GM18526 (cell line): ENCODE measurements around the gene SLC31A1.

Source experiments
- POLR2A ChIP-seq: IDR thresholded peaks from 3 replicates; pipeline ENCODE4 v1.6.1; 2011; ENCODE audit not compliant: insufficient read length; ENCODE audit errors: extremely low read depth

The SLC31A1 gene

GRCh38 chr9:113275157-113276131 is 54.1 kb downstream of the SLC31A1 start, which contains the start of the genes CDC26 and PRPF4:
TSS of gene CDC26 (minus strand) at chr9:113275572. CDS start at chr9:113272507, 3,065 bp downstream.
TSS of gene PRPF4 (plus strand) at chr9:113275658. CDS start at chr9:113275744, 86 bp downstream.
- peak; percentile 96 for TF ChIP-seq POLR2A

- no peak for TF ChIP-seq POLR2A
Observed at GRCh38 chr9:113278840-113279239, 57.5 kb downstream of the SLC31A1 start.

GRCh38 chr9:113281356-113281755 is 60.0 kb downstream of the SLC31A1 start:
- no peak for TF ChIP-seq POLR2A

DNA sequence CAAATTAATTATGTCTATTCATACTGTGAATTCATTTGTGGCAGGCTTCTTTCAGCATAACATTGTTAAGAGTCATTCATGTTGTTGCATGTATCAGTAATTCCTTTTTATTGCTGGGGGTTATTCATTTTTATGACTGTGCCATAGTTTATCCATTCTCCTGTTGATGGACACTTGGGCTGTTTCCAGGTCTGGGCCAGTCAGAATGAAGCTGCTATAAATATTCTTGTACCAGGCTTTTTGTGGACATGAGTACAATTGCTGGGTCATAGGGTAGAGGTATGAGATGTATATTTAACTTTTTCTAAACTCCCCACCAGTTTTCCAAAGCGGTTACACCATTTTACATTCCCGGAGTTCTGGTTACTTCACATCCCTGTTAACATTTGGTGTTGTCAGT is 67.7 kb downstream of the SLC31A1 start:
- no peak for TF ChIP-seq POLR2A

- TF ChIP-seq POLR2A: no peak
Observed at GRCh38 chr9:113290052-113290607, 68.8 kb downstream of the SLC31A1 start.

DNA sequence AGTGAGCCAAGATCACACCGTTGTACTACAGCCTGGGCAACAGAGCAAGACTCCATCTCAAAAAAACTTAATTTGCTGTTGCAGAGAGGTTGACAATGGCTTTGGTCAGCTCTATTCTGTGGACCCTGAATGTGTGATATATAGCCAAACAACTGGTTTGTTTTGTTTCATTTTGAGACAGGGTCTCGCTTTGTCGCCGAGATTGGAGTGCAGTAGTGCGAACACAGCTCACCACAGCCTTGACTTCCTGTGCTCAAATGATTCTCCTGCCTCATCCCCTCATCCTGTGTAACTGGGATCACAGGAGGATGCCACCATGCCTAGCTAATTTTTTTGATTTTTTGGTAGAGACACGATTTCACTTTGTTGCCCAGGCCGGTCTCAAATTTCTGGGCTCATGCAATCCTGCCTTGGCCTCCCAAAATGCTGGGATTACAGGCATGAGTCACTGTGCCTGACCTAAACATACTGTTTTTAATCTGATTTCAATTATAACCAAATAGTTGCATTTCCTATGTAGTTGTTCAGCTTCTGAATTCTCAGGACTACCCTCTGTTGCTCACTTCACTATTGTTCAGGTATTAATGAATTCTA is 72.0 kb downstream of the SLC31A1 start:
- TF ChIP-seq POLR2A: no peak

DNA sequence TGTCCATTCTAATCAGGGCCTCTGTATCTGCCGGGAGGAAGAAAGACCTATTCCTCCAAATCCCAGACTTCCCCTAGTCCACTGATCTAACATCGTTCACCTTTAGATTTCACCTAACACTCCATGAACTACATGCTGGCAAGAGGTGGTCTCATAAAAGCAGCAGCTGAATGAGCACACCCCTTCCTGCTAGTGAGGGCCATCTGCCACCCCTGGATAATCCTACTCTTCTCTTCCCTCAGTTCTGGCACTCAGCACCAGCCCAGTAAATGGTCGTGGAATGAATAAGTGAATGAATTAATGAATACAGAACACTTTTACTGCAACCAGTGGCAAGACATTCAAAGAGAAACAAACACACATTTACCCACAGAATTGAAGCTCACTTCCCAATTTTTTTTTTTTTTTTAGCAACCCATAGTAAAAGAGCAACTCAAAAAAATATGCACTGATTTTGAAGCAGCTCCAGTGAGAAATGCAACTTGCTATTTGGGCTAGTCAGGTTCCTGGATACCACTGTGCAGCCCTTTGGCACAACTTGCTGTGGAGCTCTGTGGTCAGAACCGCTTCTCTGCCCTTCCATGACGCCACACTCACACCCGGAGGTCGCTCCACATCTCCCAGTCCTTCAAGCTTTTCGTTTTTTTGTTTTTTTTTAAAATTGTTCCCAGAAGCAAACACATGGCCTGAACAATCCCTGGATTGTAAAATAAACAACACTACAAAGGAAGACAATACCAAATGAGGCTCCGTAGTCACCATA is 75.6 kb downstream of the SLC31A1 start:
- no peak for TF ChIP-seq POLR2A

DNA sequence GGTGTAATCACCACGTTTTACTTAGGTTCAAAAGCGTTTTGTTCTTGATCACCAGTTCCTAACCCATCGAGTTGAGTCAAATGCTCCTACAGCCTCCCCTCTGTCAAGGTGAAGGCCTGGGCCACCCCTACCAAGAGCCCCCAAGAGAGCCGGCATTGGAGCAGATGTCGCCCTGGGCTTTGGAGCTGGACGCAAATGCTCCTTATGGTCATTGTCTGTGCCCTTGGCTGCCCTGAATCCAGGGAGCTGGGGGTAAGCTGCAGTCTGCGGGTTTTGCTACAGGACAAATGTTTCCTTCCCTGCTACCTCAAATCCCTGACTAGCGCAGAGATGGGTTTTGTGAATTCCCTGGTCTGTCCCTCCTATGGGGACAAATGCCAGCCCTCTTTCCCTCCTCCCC is 77.0 kb downstream of the SLC31A1 start:
- TF ChIP-seq POLR2A: no peak

- no peak for TF ChIP-seq POLR2A
Observed at GRCh38 chr9:113298924-113299770, 77.8 kb downstream of the SLC31A1 start.

DNA sequence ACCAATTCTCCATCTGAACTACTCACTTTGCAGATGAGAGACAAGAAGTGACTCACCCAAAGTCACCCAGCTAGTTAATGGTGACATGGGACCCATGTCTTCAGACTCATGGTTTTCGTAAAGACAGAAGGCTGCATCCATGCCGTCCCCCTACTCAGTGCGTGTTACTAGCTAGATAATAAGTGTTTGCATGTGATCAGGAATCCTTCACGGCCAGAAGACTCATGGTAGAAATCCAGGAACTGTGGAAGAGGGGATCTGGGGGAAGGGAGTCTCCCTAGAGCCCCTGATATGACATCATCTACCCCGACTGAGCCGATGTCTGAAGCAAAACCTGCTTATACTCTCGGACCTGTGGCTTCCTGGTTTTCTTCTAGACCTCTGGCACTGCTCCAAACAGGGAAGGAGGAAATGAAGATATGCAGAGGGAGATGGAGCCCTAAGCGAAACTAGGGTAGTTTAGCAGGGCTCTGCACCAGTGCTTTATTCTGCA is 78.5 kb downstream of the SLC31A1 start:
- TF ChIP-seq POLR2A: no peak

DNA sequence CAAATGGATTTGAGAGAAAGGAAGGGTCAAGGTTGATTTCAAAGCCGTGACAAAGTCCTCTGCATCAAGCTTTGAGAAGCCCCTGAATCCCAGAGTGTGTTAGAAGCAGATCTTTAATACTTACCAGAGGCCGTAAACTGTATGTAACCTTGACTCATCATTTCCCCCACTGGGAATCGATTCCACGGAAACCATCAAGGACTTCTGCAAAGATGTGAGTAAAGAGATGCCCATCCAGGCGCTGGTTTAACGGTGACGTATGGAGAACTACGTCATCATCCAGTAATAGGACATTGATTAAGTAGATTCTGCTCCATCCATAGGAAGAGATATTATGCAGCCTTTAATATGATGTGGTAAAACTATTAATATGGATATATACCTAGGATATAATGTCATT is 80.2 kb downstream of the SLC31A1 start:
- TF ChIP-seq POLR2A: no peak

DNA sequence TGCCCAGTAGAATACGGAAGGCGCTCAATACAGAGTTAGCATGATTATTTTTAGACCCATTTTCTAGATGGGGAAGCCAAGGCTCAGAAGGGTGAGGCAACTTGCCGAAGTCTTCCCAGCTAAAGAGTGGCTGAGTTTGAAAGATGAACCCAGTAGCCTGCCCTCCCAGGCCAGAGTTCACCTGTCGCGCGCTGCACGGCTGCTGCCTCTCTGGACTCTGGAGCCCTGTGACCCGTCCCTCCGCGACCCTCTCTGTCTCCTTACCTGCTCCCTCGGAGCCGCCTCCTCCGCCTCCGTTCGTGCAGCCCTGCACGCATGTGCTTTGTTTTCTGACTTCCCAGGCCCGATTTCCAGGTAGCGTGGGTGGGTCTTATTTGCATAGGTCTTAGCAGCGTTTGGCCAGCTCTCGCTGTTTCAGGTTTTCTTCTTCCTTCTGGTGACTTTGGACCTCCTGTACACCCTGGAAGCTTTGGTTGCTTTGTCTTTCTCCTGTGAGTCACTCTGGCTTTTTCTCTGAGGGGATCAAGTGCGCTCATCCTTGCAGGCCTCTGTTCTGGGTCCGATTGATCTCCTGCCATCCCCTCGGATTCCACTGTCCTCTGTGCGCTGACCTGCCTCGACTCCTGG is 81.6 kb downstream of the SLC31A1 start, which contains the start of gene RNF183:
Gene RNF183 (minus strand): TSS at position 585 of the 627 bp plus-strand sequence. CDS start 5,192 bp downstream, outside the sequence.
- TF ChIP-seq POLR2A: no peak

DNA sequence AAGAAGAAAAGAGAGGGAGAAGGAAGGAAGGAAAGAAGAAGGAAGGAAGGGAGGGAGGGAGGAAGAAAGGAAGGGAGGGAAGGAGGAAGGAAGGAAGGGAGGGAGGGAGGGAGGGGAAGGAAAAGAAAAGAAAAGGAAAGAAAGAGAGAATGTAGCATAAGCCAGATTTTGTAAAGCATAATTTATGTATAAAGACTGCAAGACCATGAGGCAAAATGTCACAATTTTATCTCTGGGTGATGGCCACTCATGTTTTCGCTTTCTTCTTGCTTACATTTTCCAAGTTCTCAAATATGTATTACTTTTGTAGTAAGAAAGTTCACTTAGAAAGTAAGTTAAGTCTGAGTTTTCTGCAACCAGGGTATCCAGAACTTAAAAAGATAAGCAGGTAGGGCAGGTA is 85.2 kb downstream of the SLC31A1 start:
- no peak for TF ChIP-seq POLR2A
